HG02973 (cell line): ENCODE measurements around the gene CES2.
"Not testable (repeated sequence)": the region's sequence is repeated elsewhere in the genome, so short reads cannot be mapped to it uniquely, and the experiment has no call there.

Source experiments
- ATAC-seq: cut with Tn5 transposase; IDR thresholded peaks from one replicate; pipeline ENCODE4 v1.9.1; 2021; ENCODE audit warnings: moderate library complexity; ENCODE audit not compliant: unreplicated experiment

CES2 gene, protein sequence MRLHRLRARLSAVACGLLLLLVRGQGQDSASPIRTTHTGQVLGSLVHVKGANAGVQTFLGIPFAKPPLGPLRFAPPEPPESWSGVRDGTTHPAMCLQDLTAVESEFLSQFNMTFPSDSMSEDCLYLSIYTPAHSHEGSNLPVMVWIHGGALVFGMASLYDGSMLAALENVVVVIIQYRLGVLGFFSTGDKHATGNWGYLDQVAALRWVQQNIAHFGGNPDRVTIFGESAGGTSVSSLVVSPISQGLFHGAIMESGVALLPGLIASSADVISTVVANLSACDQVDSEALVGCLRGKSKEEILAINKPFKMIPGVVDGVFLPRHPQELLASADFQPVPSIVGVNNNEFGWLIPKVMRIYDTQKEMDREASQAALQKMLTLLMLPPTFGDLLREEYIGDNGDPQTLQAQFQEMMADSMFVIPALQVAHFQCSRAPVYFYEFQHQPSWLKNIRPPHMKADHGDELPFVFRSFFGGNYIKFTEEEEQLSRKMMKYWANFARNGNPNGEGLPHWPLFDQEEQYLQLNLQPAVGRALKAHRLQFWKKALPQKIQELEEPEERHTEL

DNA sequence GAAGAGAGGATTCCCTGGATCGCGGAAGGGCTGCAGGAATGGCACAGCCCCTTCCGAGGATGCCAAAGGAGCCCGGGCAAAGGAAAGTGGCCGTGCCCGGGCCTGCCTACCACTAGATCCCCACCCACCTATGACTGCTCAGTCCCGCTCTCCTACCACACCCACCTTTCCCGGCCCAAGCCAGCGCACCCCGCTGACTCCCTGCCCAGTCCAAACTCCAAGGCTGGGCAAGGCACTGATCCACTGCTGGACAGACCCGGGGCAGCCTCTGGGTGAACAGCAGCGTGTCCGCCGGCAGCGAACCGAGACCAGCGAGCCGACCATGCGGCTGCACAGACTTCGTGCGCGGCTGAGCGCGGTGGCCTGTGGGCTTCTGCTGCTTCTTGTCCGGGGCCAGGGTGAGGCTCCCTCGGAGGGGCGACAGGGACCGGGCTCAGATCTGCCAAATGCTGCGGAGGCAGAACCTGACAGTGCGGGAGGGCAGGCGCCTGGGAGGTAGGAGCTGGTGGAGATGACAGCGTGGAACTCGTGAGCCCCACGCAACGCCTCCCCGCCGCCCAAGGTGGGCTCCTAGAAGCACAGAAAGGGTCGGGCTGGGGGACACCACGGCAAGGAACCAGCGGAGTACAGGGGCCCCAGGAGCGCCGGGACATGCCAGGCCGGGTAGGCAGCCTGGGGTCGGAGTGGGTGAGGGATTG, at the start of gene CES2:
CES2 (plus strand) TSS at position 203 of the 698 bp plus-strand sequence; CDS start at position 323, 120 bp downstream.
- ATAC-seq, result no peak

DNA sequence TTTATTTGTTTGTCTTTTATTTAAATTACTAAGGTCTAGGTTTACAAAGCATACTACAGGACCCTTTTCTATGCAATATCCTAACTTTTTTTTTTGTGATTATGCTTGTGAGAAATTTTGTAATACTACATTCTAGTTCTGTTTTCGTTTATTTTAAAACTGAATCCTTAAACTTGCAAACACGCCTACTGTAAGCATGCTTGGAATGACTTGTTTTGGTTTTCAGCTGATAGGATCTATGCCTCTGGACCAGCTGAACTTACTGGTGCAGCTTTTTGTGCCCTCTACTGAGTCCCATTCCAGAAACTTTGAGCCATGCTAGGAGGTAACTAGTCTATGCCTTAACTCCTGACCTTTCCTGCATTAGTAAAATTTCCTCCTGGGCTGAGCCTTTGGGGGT, 49.0 kb upstream of the CES2 start:
- ATAC-seq, result no peak

- ATAC-seq, result no peak
These were observed 48.4 kb upstream of the CES2 start for GRCh38 chr16:66886914-66887313.

GRCh38 chr16:66888647-66889615, 46.4 kb upstream of the CES2 start:
- no peak for ATAC-seq

GRCh38 chr16:66889622-66890021, 45.7 kb upstream of the CES2 start:
- ATAC-seq, result no peak

- ATAC-seq, result no peak
These were observed 44.5 kb upstream of the CES2 start for GRCh38 chr16:66890799-66891198.

DNA sequence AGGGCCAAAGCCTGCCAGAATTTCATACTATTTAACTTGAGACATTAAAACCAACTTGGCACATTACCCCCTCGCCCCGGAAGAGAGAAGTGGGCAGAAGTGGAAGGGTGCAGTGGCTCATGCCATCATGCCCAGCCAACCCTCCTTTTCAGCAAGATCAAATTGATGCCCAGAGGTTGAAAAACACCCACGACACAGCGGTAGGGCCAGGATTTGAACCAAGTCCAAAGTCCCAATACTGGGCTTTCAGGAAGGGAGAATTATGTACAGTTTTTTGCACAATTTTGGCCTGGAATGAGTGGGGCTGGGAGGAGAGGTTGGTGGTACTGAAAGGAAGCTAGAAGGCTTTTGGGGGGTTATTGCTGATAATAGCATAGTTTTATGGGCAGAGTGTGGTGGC, 44.0 kb upstream of the CES2 start:
- ATAC-seq, result no peak

DNA sequence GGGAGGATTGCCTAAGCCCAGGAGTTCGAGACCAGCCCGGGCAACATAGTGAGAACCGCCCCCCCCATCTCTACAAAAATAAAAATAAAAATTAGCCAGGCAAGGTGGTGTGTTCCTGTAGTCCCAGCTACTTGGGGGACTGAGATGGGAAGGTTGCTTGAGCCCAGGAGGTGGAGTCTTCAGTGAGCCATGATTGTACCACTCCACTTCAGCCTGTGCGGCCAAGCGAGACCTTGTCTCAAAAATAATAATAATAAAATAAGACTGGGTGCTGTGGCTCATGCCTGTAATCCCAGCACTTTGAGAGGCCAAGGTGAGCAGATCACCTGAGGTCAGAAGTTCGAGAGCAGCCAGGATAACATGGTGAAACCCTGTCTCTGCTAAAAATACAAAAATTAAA, 43.5 kb upstream of the CES2 start:
- no peak for ATAC-seq

DNA sequence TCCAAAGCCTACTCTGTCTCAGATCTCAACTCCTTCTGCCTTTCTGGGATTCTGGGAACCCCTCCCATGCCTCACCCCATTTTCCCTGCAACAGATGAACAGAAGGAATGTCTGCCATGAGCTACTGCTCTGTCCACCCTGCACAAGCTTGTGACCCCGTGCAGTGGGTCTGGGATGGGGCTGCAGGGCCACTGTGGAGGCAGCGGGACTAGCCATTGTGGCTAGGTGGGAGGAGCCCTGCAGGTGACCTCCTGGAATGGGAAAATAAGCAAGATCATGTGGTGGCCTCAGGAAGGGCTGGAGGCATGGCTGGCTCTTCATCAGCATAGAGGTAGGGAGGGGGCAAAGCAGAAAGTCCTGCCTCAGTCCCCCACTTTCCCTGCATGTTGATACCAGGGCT, 41.3 kb upstream of the CES2 start:
- no peak for ATAC-seq

DNA sequence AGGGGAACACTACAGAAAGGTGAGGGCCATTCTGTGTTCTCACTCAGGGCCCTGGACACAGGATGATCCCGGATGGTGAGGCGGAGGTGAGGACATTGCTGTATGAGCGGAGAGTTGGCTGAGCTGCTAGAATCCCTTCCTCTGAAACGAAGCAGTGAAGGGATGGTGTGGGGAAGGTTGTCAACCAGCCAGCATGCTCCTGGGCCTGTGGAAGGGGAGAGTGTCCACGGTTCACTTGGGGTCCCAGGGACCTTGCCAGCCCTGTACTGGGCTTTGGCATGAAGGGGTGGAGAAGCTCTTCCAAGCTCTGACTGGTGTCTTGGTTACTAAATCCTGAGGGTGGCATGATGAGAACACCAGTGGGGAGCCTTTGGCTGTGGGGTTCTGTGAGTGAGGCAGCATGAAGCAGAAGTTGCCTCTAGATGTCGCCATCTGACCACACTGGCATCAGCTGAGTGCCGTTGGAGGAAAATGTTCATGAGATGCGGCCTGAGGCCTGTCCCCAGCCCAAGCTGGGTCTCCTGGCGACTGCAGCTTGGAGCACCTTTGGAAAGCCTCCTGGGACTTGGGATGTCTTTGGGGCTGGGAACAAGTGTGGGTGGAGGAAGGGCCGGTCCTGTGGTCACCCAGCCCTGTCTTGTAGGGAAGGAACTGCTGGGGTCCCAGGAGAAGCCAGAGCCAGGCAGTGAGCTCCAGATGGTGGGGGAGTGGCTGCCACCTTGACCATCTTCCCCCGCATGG, 40.2 kb upstream of the CES2 start:
- no peak for ATAC-seq

GRCh38 chr16:66895689-66895979, 39.7 kb upstream of the CES2 start:
- ATAC-seq, result no peak

- ATAC-seq, result no peak
These were observed 39.3 kb upstream of the CES2 start for GRCh38 chr16:66895999-66896398.

DNA sequence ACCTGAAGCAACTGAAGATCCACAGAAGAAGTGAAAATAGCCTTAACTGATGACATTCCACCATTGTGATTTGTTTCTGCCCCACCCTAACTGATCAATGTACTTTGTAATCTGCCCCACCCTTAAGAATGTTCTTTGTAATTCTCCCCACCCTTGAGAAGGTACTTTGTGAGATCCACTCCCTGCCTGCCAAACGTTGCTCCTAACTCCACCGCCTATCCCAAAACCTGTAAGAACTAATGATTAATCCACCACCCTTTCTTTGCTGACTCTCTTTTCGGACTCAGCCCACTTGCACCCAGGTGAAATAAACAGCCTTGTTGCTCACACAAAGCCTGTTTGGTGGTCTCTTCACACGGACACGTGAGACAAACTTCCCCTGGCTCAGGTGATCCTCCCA, 38.6 kb upstream of the CES2 start:
- ATAC-seq, result not testable (repeated sequence)

- no peak for ATAC-seq
These were observed 37.1 kb upstream of the CES2 start for GRCh38 chr16:66898207-66898606.

- ATAC-seq, result no peak
These were observed 36.4 kb upstream of the CES2 start for GRCh38 chr16:66898933-66899309.

- no peak for ATAC-seq
These were observed 35.9 kb upstream of the CES2 start for GRCh38 chr16:66899310-66899944.

DNA sequence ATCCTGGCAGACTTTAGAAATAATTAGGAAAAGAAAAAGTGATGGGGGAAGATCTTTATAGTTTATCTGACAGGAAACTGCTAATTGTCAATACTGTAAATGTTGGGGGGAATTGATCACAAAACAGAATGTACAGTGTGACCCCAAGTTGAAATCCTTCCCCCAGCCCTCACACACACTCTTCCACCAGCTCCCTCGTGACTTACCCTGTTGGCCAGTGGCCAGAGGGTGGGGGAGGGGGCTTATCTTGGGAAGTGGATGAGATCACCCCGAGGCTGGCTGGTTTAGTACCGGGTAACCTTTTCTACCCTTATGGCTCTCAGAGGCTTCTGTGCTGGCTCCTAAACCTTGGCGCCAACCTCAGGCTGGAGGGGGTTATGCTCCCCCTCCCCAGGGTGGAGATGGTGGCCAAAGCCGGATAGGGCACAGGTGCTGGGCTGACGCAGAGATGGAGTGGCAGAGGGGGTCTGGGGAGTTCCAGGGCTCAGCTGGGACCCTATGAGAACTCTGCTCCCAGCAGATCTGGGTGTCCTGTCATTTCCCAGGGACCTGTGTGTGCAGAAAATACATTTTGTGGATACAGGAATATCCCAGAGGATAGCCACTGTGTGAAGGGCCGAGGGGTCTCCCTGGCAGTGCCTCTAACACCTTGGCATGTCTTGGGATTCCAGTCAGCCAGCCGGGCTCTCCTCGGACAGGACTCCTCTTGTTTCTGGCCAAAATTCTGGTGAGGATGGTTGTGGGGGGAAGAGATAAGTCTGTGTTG, 35.2 kb upstream of the CES2 start:
- ATAC-seq, result no peak

GRCh38 chr16:66900721-66901441, 34.4 kb upstream of the CES2 start:
- no peak for ATAC-seq

GRCh38 chr16:66901626-66902025, 33.7 kb upstream of the CES2 start:
- ATAC-seq, result no peak
